Epithelial cell of esophagus (primary cell): Measurements from ENCODE around the gene RANGAP1.

Experiments used
- DNase-seq: peaks from one replicate; pipeline ENCODE4 v3.0.0; 2010; ENCODE audit warnings: low read depth
- H3K4me3 ChIP-seq: 2 replicates; pipeline ENCODE4 v1.5.1; 2011; ENCODE audit warnings: mild to moderate bottlenecking, low read length, control low read depth
- TF ChIP-seq, protein P1 (sequence below): IDR thresholded peaks from 2 replicates; pipeline ENCODE4 v1.5.1; 2011; ENCODE audit warnings: low read depth, mild to moderate bottlenecking, low read length, control low read depth, inconsistent platforms; ENCODE audit not compliant: insufficient read depth; ENCODE audit errors: missing control alignments

The RANGAP1 gene, protein sequence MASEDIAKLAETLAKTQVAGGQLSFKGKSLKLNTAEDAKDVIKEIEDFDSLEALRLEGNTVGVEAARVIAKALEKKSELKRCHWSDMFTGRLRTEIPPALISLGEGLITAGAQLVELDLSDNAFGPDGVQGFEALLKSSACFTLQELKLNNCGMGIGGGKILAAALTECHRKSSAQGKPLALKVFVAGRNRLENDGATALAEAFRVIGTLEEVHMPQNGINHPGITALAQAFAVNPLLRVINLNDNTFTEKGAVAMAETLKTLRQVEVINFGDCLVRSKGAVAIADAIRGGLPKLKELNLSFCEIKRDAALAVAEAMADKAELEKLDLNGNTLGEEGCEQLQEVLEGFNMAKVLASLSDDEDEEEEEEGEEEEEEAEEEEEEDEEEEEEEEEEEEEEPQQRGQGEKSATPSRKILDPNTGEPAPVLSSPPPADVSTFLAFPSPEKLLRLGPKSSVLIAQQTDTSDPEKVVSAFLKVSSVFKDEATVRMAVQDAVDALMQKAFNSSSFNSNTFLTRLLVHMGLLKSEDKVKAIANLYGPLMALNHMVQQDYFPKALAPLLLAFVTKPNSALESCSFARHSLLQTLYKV

DNA sequence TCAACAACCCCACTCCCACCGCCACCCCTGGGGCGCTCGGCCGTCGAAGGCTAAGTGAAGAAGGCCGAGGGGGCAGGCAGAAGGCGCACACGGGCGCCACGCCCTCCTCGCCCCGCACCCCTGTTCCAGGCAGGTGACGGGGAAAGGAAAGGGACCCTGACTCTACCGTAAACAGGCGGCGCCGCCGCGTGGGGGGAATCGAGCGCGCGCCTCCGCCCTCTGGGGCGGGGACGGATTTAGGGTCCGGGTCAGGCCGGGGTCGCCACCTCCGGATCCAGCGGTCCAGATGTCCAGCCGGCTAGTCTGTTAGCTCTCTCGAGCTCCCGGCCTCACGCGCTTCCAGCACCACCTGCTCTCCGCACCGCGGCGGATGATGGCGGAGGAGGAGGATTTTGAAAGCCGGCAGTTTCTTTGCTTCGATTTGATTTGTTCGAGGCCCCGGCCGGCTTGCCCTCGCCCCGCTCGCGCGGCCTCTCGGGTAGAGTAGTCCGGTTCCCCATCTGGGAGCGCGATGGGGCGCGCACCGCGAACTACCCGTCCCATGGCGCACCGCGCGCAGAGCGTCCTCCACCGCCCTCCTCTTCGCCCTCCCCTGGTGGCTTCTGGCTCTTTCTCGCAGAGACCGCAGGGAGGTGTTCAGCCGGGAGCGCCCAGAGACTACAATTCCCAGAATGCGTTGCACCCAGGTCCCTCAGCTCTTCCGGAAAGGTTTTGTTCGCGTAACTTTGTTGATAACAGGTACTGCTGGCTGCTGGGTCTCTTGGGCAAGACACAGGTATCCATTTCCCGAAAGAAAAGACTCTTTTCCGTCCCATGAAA is at the start of gene RANGAP1:
RANGAP1 (minus strand) TSS at position 368 of the 819 bp plus-strand sequence. CDS start 5,143 bp downstream, outside the sequence.
- TF ChIP-seq, protein P1, sequence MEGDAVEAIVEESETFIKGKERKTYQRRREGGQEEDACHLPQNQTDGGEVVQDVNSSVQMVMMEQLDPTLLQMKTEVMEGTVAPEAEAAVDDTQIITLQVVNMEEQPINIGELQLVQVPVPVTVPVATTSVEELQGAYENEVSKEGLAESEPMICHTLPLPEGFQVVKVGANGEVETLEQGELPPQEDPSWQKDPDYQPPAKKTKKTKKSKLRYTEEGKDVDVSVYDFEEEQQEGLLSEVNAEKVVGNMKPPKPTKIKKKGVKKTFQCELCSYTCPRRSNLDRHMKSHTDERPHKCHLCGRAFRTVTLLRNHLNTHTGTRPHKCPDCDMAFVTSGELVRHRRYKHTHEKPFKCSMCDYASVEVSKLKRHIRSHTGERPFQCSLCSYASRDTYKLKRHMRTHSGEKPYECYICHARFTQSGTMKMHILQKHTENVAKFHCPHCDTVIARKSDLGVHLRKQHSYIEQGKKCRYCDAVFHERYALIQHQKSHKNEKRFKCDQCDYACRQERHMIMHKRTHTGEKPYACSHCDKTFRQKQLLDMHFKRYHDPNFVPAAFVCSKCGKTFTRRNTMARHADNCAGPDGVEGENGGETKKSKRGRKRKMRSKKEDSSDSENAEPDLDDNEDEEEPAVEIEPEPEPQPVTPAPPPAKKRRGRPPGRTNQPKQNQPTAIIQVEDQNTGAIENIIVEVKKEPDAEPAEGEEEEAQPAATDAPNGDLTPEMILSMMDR: peak; percentile 44
- peak; percentile 100 for DNase-seq
- peak within 1 kb of the TSS; percentile 86 for H3K4me3 ChIP-seq

DNA sequence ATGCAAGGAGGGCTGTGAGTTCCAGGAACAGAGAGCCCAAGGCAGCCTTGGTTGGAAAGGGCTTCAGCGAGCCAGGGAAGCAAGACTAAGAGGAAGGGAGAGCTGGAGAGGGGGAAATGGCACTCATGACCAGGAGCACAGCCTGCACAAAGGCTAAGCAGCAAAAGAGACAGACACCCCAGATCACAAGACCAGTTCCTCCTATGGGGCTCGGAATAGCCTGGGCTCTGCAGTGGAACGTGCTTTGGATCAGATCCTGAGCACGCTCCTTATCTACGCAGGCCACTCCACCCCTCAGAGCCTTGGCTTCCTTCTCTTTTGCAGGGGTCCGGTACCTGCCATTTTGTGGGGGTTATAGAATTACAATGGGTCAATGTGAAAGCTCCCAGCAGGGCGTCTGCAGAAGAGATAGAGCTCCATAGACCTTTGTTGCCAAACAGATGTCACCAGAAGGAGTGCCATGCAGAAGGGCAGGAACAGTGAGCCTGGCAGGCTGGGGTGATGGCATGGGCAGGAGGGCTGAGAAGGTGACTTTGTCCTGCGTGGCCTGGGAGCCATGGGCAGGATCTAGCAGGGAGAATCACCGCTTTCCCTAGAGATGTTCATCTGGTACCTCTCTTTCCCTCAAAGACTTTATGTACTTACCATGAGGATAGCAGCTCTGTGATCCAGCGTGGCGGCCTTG is 49.1 kb upstream of the RANGAP1 start:
- no peak for DNase-seq
- TF ChIP-seq, protein P1: no peak
- no peak overlapping the region for H3K4me3 ChIP-seq

DNA sequence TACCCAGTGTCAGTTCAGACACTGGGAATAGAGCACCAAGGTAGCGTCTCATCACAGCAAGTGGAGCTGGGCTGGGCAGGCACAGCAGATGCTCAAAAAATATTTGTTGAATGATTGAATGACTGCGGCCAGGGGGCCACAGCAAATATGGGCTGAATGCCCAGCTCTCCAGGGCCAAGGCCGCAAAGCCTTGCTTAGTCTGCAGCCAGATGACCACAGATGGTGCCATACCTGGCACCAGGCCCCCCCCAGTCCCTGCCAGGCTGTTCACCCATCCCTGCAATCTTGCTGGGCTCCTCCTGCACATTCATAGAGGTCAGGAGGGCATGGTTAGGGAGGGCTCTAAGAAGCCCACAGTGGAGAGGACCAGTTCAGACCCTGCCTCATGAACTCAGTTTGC is 48.2 kb upstream of the RANGAP1 start:
- no peak for DNase-seq
- H3K4me3 ChIP-seq: no peak overlapping the region
- TF ChIP-seq, protein P1: no peak

DNA sequence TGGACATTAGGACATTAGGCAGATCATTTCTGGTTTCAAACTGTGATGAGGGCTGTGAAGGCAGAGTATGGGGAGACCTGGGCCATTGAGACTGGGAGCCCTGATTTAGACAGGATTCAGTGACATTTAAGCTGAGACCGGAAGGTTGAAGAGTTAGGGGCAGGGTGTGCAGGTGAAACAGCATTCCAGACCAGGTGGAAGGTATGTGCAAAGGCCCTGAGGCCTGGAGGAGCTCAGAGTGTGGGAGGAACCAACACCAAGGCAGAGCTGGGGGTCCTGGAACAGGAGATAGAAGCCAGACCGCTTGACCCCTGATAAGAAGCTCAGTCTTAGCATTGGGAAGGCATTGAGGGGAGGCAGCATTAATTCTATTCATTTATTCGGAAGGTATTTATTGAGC is 47.8 kb upstream of the RANGAP1 start:
- H3K4me3 ChIP-seq: no peak overlapping the region
- TF ChIP-seq, protein P1: no peak
- no peak for DNase-seq

DNA sequence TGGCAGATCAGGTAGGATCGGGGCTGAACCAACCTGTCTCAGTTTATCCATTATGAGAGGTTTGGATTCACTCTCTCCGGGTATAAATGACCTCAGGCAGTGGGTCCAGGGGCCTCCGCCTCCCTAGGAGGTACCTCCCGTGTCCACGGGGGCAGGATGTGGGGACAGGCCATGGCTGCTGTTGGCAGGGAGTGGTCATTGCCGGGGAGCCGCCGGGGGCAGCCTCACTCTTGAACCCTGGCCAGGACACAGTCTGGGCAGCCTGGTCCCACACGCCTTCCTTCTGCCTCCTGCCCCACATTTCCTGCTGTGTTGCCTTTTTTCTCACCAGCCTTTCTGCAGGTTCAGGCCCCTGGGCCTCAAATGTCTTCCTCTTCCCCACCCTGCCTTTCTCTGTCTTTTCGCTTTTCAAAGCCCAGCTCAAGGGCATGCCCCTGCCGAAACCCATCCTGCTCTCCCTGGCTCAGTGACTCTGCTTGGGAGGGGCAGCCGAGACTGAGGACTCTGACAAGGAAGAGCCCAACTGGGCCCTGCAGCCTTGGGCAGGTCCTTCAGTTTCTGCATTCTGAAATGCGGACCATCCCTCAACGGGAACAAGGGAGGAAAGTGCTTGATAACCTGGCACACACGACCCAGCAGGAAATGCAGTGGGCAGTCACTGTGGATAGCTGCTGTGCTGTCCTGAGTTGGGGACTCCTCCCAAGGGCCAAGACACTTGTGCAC is 46.4 kb upstream of the RANGAP1 start:
- DNase-seq: no peak
- no peak overlapping the region for H3K4me3 ChIP-seq
- TF ChIP-seq, protein P1: no peak

DNA sequence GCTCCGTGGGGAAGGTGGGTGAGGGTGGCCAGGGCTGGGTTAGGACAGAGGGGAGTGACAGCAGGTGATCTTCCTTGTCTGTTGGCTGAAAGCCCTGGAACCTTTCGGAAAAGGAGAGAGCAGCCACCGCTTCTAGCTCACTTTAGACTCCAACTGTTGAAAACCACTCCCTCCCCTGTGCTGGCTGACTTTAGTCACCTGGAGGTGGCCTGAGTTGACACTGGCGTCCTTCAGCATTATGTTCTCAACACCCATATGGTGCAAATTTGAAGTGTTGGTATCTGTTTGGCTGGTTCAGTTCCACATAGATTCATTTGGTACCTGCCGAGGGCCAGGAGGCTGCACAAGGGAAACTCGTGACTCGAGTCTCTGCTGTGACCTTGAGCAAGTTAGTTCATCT is 44.2 kb upstream of the RANGAP1 start:
- no peak overlapping the region for H3K4me3 ChIP-seq
- DNase-seq: no peak
- TF ChIP-seq, protein P1: no peak
